HCT116 (cell line): ENCODE results near the gene CABLES1.

ENCODE experiments used
- CEBPB ChIP-seq: IDR thresholded peaks from 2 replicates; pipeline ENCODE4 v1.6.1; 2012; ENCODE audit warnings: low read depth
- CTCF ChIP-seq, 3 experiments: fragments of 200-600 bp in 1 of 3; sonication (generic) in 1 of 3; IDR thresholded peaks in 2 of 3; conservative IDR thresholded peaks in 1 of 3; 2 replicates each; pipeline ENCODE4 v1.5.1; 2012 to 2017; ENCODE audit warnings: low read depth in 2 of 3, low read length in 2 of 3, antibody characterized with exemption in 1 of 3, borderline replicate concordance in 1 of 3, control low read depth in 1 of 3, mild to moderate bottlenecking in 1 of 3, mixed read lengths in 1 of 3, mixed run types in 1 of 3, moderate library complexity in 1 of 3; ENCODE audit not compliant: insufficient read depth in 1 of 3
- EZH2 ChIP-seq: fragments of 200-600 bp; sonication (generic); IDR thresholded peaks from 2 replicates; pipeline ENCODE4 v1.6.1; 2017; ENCODE audit warnings: antibody characterized with exemption, mixed run types
- POLR2AphosphoS5 ChIP-seq: IDR thresholded peaks from 2 replicates; pipeline ENCODE4 v1.6.1; 2011; ENCODE audit warnings: mild to moderate bottlenecking, low read depth, low read length, moderate library complexity

- TF ChIP-seq CEBPB (no peak), EZH2 (no peak), CTCF (IDR thresholded peaks at IDR 0.05 in 2 of 3, conservative IDR thresholded peaks at IDR 0.05 in 1 of 3; ENCODE audit: borderline replicate concordance in 1 of 3, insufficient read depth in 1 of 3, low read depth in 2 of 3, low read length in 2 of 3) (no peak), POLR2AphosphoS5 (no peak)
Measured at GRCh38 chr18:23134780-23135549, at the start of gene CABLES1.
